Spleen (tissue), 11 donors: ENCODE data around the gene CCSAP. TPM values are rescaled to one million over a fixed set of nuclear protein-coding genes. Genes with fewer than 3 reads are reported as not detected.
"Not testable (repeated sequence)": the region's sequence is repeated elsewhere in the genome, so short reads cannot be mapped to it uniquely, and the experiment has no call there.

Source experiments
- DNase-seq: peaks from one replicate; pipeline ENCODE4 v3.0.0-alpha.2; 2020
- H3K27ac ChIP-seq, 8 donors: fragments of 200-600 bp; sonication (generic) in 7 of 8; 1 replicate in 4 of 8; 2 replicates in 4 of 8; pipeline versions ENCODE4 v1.5.0 to v1.8.0; 2016 to 2021; ENCODE audit warnings: inconsistent platforms in 4 of 8, mild to moderate bottlenecking in 4 of 8, moderate library complexity in 1 of 8
- H3K27me3 ChIP-seq, 7 donors: fragments of 200-600 bp; sonication (generic) in 6 of 7; replicated peaks in 1 of 7; 1 replicate in 4 of 7; 2 replicates in 3 of 7; pipeline versions ENCODE4 v1.5.0 to v1.8.0; 2016 to 2021; ENCODE audit warnings: inconsistent platforms in 3 of 7, mild to moderate bottlenecking in 1 of 7
- H3K36me3 ChIP-seq, 6 donors: fragments of 200-600 bp; sonication (generic) in 5 of 6; 1 replicate in 4 of 6; 2 replicates in 2 of 6; pipeline versions ENCODE4 v1.5.0 to v1.8.0; 2016 to 2021; ENCODE audit warnings: inconsistent platforms in 2 of 6
- H3K4me1 ChIP-seq, 6 donors: fragments of 200-600 bp; sonication (generic) in 5 of 6; 1 replicate in 3 of 6; 2 replicates in 3 of 6; pipeline versions ENCODE4 v1.5.0 to v1.8.0; 2016 to 2021; ENCODE audit warnings: inconsistent platforms in 3 of 6
- H3K4me3 ChIP-seq, 8 donors: fragments of 200-600 bp; sonication (generic) in 7 of 8; 1 replicate in 4 of 8; 2 replicates in 4 of 8; pipeline versions ENCODE4 v1.5.0 to v1.8.0; 2016 to 2021; ENCODE audit warnings: inconsistent platforms in 4 of 8, mild to moderate bottlenecking in 4 of 8, moderate library complexity in 2 of 8
- H3K9me3 ChIP-seq, 8 donors: fragments of 200-600 bp; sonication (generic) in 7 of 8; 1 replicate in 4 of 8; 2 replicates in 4 of 8; pipeline versions ENCODE4 v1.5.0 to v1.8.0; 2016 to 2021; ENCODE audit warnings: inconsistent platforms in 4 of 8
- POLR2A ChIP-seq, 3 donors: fragments of 450-650 bp; IDR thresholded peaks; one replicate each; pipeline ENCODE4 v1.5.1; 2017; ENCODE audit warnings: antibody characterized with exemption in 3 of 3, mild to moderate bottlenecking in 1 of 3
- POLR2AphosphoS5 ChIP-seq, 3 donors: sonication (generic); formaldehyde crosslinking; IDR thresholded peaks; one replicate each; pipeline ENCODE4 v1.5.1; 2017; ENCODE audit warnings: antibody characterized with exemption in 3 of 3
- WGBS, 5 donors: extraction: QIAGEN DNeasy Blood & Tissue Kit in 3 of 5; methylation state at CpG; one replicate each; pipeline versions ENCODE4 v1.1.5 to v1.1.7; 2013 to 2018; 5-methylcytosine and 5-hydroxymethylcytosine counted together
- intact Hi-C: fragments of 100-400 bp; cut with DNase I; formaldehyde crosslinking; loops from one replicate; pipeline ENCODE4 v1.15.0; 2023; ENCODE audit warnings: low total_unique reads
- polyA plus RNA-seq, 3 donors: library from polyadenylated mRNA; stranded (reverse); fragments of 200-250 nt; gene quantifications; one replicate each; pipeline ENCODE4 v1.2.1, GENCODE V29; 2013
- total RNA-seq, 7 donors: library from RNA; depleted of rRNA in 3 of 7; stranded (reverse); fragments of >200 nt in 3 of 7; fragmentation: NEBNext Ultra II Directional in 4 of 7; extraction: Animal tissue kit (Norgen Biotek cat#: 25700) in 4 of 7; gene quantifications; one replicate each; pipeline versions ENCODE4 v1.1.0 to v1.2.1, GENCODE V29; 2016 to 2021
- TF ChIP-seq, protein P1 (sequence below), 11 experiments: fragments of 200-600 bp in 7 of 11; fragments of 450-650 bp in 4 of 11; sonication (generic) in 4 of 11; IDR thresholded peaks in 8 of 11; conservative IDR thresholded peaks in 3 of 11; 1 replicate in 7 of 11; 2 replicates in 4 of 11; pipeline versions ENCODE4 v1.4.0 to v1.8.0; 2016 to 2021; ENCODE audit warnings: antibody characterized with exemption in 11 of 11, inconsistent platforms in 4 of 11, mild to moderate bottlenecking in 1 of 11
- donor health status: healthy with polysubstance abuse.
- donor health status: DM: no; HTN: no; CAD: no; lungs with moderate emphysema.
- donor health status: DM: no; HTN: no; CAD: no.
- donor health status: Bipolar disorder and iron deficiency.
- donor health status: healthy.
- donor health status: DM: no; HTN: no; CAD: no.
- donor health status: DM: yes; HTN: yes; CAD: no.

CCSAP gene
- total and polyA plus RNA-seq, 10 donors, result 2.1 to 11.4 (median 8.8) TPM

DNA sequence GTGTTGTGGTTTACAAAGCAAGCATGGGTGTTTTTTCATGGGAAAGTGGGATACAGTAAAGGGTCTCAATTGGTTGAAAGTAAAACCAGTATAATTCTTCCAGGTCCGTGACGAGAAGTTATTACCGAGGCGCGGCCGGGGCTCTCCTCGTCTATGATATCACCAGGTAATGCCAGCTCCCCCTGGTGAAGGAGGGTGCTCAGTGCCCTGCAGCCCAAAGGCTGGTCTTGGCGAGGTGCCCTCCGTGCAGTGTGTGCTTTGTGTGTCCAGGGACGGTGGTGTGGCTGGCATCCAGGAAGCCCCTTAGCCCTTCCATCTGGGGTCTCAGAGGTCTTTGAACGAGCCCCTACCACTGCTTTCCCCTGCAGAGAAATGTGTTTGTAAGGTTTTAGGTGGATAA is 47.1 kb downstream of the CCSAP start:
- Histone ChIP-seq H3K4me3 (no peak overlapping the region), H3K9me3 (peaks cover 0 to 3% (median 0%) of the 10 kb centered on the region in 8 donors), H3K27me3 (no peaks in the 10 kb centered on the region), H3K27ac (no peak overlapping the region), H3K36me3 (peaks cover 0 to 78% (median 32%) of the 10 kb centered on the region in 6 donors), H3K4me1 (no peaks in the 10 kb centered on the region)
- 91 to 95% (median 93%) methylated on average over 11 of the region's 11 CpGs for WGBS, 5 donors
- DNase-seq, result no peak
- TF ChIP-seq, protein P1, sequence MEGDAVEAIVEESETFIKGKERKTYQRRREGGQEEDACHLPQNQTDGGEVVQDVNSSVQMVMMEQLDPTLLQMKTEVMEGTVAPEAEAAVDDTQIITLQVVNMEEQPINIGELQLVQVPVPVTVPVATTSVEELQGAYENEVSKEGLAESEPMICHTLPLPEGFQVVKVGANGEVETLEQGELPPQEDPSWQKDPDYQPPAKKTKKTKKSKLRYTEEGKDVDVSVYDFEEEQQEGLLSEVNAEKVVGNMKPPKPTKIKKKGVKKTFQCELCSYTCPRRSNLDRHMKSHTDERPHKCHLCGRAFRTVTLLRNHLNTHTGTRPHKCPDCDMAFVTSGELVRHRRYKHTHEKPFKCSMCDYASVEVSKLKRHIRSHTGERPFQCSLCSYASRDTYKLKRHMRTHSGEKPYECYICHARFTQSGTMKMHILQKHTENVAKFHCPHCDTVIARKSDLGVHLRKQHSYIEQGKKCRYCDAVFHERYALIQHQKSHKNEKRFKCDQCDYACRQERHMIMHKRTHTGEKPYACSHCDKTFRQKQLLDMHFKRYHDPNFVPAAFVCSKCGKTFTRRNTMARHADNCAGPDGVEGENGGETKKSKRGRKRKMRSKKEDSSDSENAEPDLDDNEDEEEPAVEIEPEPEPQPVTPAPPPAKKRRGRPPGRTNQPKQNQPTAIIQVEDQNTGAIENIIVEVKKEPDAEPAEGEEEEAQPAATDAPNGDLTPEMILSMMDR (IDR thresholded peaks at IDR 0.05 in 8 of 11, conservative IDR thresholded peaks at IDR 0.05 in 3 of 11), result no peak
- peak in 1 of 3 donors; percentile 28 for TF ChIP-seq POLR2AphosphoS5 (IDR thresholded peaks at IDR 0.05)
- TF ChIP-seq POLR2A (IDR thresholded peaks at IDR 0.05), result no peak
- intact Hi-C loops, result no loop called here

DNA sequence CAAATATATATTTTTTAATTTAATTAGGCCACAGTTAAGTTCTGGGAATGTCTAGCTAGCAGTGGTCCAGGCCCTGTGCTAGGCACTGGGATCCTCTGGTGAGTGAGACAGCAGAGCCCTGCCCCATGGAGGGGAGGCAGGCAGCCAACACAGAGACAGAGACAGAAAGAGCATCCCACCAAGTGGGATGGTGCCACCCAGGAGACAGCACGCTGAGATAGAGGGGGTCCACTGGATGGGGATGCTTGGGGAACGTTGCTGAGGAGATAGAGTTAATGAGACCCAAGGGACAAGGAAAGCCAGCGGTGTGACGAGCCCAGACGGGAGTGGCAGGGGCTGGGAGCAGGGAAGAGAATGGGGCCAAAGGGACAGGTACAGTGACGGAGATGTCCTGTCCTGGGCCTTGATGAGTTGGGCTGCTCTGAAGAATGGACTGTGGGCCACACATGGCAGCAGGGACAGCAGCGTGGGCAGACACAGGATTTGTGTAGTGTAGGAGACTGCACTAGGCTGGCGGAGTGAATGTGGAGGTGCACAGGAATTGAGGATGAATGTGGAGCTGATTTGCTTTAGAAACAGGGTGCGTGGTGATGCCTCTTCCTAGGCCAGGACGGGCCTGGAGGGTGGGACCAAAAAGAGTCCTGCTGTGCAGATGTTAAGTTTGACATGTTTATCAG is 49.2 kb downstream of the CCSAP start:
- intact Hi-C loops, result no loop called here
- no peaks in the 10 kb centered on the region for H3K27me3 ChIP-seq
- 94 to 97% (median 95%) methylated on average over 10 of the region's 10 CpGs for WGBS, 5 donors
- TF ChIP-seq, protein P1 (IDR thresholded peaks at IDR 0.05 in 8 of 11, conservative IDR thresholded peaks at IDR 0.05 in 3 of 11), result no peak
- TF ChIP-seq POLR2AphosphoS5 (IDR thresholded peaks at IDR 0.05) (no peak), POLR2A (IDR thresholded peaks at IDR 0.05) (no peak)
- H3K9me3 ChIP-seq, result peaks cover 0 to 3% (median 0%) of the 10 kb centered on the region in 8 donors
- no peak overlapping the region for H3K4me3 ChIP-seq
- H3K27ac ChIP-seq, result no peak overlapping the region
- DNase-seq, result no peak
- H3K4me1 ChIP-seq, result no peaks in the 10 kb centered on the region
- peaks cover 0 to 78% (median 17%) of the 10 kb centered on the region in 6 donors for H3K36me3 ChIP-seq

DNA sequence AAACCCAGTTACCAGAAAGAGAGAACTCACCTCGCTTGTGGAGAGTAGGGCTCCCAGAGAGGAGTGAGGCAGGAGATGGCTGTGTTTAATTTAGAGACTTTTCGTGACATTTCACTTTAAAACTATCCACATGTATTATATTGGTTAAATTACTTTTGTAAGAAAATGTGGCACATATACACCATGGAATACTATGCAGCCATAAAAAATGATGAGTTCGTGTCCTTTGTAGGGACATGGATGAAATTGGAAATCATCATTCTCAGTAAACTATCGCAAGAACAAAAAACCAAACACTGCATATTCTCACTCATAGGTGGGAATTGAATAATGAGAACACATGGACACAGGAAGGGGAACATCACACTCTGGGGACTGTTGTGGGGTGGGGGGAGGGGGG is 51.2 kb downstream of the CCSAP start:
- peaks cover 0 to 64% (median 12%) of the 10 kb centered on the region in 6 donors for H3K36me3 ChIP-seq
- H3K4me3 ChIP-seq, H3K4me1 ChIP-seq, H3K9me3 ChIP-seq, H3K27ac ChIP-seq, DNase-seq, H3K27me3 ChIP-seq, intact Hi-C loops: not testable (repeated sequence)
- 94 to 100% (median 99%) methylated on average over 3 to 4 of the region's 4 CpGs for WGBS, 5 donors

DNA sequence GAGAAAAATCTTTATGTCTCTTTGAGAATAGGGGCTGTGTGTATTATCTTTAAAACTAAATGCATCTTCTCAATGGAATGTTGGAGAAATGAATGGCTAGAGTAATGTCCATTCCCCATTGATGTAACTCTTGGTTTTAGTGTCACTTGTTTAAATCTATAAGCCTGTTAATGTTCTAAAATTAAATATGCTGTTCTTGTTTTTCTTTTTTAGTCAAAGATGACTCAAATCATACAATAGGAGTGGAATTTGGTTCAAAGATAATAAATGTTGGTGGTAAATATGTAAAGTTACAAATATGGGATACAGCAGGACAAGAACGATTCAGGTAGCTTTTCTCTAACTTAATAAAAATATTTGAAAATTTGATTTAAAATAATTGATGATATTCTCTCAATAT is 54.3 kb downstream of the CCSAP start:
- no peak overlapping the region for H3K4me3 ChIP-seq
- WGBS, 5 donors, result 75 to 94% (median 82%) methylated on average over 1 of the region's 1 CpG
- TF ChIP-seq POLR2A (IDR thresholded peaks at IDR 0.05), result no peak
- TF ChIP-seq POLR2AphosphoS5 (IDR thresholded peaks at IDR 0.05), result no peak
- TF ChIP-seq, protein P1 (IDR thresholded peaks at IDR 0.05 in 8 of 11, conservative IDR thresholded peaks at IDR 0.05 in 3 of 11), result no peak
- peaks cover 0 to 20% (median 7%) of the 10 kb centered on the region in 6 donors for H3K4me1 ChIP-seq
- no peak overlapping the region for H3K27ac ChIP-seq
- no peaks in the 10 kb centered on the region for H3K27me3 ChIP-seq
- no peak for DNase-seq
- peaks cover 0 to 47% (median 12%) of the 10 kb centered on the region in 6 donors for H3K36me3 ChIP-seq
- intact Hi-C loops, result loop anchor here (10.0 kb wide), 1 partner anchor 166 kb away; no protein-coding TSS in a partner anchor
- peaks cover 0 to 3% (median 0%) of the 10 kb centered on the region in 8 donors for H3K9me3 ChIP-seq
